Activated CD4-positive, alpha-beta T cell treated with anti-CD3 and anti-CD28 coated beads, Interleukin-10, Interleukin-2, amounts not matched to agents 100 ng/mL and 50 ng/mL, durations not matched to agents 16 hours and 8 hours (primary cell): Measurements from ENCODE around the gene LMO7.
"Not testable (repeated sequence)": the region's sequence is repeated elsewhere in the genome, so short reads cannot be mapped to it uniquely, and the experiment has no call there.

ENCODE experiments used
- DNase-seq: peaks from one replicate; pipeline ENCODE4 v3.0.0-alpha.2; 2020

LMO7 gene

DNA sequence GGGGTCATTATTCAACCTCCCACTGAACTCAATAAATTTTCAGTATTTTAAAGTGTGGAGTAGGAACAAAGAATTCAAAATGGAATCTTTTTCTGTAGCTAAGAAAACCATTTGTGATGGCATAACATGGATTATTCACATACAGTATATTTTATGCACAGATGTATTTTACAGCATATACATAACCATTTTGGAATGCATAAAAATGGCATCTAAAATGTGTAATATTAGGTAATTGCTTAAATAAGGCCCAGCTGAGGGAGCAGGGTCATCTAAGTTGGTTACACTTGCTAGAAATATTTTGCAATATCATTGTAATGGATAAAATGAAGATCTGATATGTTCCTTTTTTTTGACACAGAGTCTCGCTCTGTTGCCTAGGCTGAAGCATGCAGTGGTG lies 146.9 kb downstream of the LMO7 start:
- no peak for DNase-seq

DNA sequence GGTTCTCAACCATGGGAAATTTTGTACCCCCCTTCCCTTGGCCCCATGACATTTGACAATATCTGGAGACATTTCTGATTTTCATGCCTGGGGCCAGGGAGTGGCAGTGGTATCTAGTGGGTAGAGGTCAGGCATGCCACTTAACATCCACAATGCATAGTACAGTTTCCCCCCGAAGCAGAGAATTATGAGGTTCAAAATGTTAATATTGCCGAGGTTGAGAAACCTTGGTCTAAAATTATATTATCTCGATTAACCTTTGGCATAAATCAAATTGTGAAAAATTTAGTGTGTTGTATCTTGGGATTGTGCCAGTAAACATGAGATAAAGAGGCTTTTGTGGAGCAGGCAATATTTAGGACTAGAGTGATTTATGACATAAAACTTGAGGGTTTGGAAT lies 147.9 kb downstream of the LMO7 start:
- DNase-seq, result no peak

GRCh38 chr13:75785130-75785529 lies 149.0 kb downstream of the LMO7 start:
- DNase-seq, result no peak

GRCh38 chr13:75787249-75787928 lies 151.3 kb downstream of the LMO7 start:
- DNase-seq, result no peak

GRCh38 chr13:75788481-75788981 lies 152.4 kb downstream of the LMO7 start:
- DNase-seq, result no peak

DNA sequence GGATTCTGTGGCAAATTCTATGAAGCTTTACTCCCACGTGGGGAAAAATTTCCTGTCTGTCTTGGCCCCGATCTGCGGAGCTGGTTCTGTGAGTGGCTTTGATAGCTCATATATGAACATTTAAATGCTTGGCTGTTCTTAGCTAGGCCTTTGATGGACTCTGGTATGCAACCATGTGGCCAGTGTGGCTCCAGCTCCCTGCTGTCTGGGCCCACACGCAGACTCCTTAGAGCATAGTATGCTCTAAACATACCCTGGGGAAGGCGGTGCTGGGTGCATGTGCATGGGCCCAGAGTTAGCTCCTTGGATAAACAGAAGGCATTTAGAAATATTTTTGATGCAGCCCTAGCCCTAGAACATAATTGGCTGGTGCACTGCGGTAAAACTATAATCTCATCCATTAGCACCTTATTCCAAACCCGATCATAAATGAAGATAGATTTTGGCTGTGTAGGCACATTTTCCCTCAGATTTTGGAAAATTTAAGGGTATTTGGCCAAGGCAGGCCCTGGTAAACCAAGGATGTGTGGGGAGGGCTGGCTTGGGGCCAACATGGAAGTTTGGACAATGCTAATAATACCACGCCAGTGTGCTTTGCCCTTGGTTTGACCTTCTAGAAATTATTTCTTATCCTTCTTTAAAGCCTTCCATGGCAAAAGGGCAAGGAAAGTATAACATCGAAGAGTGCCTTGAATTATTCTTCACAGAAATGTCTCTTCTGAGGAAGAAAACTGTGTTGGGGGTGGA lies 153.5 kb downstream of the LMO7 start:
- no peak for DNase-seq

GRCh38 chr13:75790198-75790970 lies 154.3 kb downstream of the LMO7 start:
- no peak for DNase-seq

GRCh38 chr13:75792526-75793187 lies 156.5 kb downstream of the LMO7 start:
- no peak for DNase-seq

- DNase-seq, result not testable (repeated sequence)
These were observed 157.0 kb downstream of the LMO7 start for GRCh38 chr13:75793188-75793567.

DNA sequence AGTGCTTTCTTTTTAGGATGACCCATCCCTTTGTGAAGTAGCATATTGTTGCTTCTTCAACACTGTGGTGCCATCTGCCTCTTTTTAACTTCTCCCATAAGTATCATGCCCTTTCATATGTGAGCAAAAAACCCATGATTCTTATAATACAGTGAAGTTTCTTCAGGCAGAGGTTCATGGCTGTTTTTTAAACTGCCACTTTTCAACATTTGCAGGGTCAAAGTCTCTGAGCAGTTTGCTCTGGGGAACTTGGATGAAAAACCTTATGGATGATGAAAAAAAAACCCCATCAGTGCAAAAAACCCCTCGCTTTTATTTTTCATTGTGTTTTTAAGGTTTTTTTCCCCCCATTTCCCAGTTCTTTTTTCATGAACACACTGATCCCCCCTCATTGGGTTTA lies 158.5 kb downstream of the LMO7 start:
- DNase-seq, result no peak

DNA sequence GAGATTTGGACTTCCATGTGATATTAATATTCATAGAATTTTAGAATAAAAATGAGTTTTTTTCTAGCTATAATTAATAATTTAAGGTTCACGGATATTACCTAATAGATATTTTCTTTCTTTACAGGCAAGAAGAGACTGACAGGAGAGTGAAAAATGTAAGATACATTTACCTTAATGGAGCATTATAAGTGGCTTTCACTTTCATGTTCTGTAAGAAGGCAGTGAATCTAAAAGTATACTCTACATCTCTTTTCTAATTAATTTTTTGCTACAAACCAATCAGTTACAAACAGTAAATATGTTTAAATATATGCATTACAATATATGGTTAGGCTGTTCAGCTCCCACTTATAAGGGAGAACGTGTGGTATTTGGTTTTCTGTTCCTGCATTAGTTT lies 159.1 kb downstream of the LMO7 start:
- no peak for DNase-seq

- DNase-seq, result no peak
These were observed 160.7 kb downstream of the LMO7 start for GRCh38 chr13:75796825-75797224.

GRCh38 chr13:75797239-75797638 lies 161.1 kb downstream of the LMO7 start:
- no peak for DNase-seq

- DNase-seq, result no peak
These were observed 161.6 kb downstream of the LMO7 start for GRCh38 chr13:75797719-75798118.

DNA sequence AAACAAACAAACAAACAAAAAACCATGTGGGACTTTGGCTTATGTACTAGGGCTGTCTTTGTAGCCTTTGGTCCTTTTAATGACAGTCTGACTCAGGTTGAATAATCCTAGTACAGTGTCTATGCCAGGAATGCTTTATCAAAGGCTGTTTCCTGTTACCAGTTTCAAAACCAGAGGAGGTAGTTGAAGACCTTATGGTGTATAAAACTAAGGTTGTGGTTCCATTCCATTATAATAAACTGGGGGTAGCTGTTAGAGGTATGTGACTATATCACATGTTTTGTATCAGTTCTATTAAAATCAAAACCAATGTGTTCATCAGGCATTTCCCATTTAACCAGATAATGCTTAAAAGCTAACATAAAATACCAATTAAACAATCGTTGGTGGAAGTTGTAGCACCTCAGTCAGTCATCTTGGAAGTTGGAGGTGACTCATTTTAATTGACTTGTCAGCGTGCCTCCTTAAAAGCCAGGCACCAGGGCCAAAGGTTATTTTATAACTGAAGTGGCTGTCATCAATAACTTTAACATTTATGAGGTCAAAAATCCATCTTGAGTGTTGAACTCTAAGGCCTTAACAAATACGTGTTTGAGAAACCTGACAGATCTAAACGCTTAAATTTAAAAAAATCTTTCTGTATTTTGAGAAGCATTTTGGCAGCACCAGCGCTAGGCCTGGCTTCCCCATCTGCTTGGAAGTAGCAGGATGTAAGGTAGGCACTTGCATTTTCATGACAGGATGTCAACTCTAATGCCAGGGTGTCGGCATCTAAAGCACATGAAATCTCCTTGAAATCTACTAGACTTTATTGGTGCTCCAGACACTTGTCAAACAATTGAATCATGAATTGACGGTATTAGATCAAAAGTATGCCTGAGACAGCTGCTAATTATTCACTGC lies 162.5 kb downstream of the LMO7 start:
- DNase-seq, result peak; percentile 77

GRCh38 chr13:75800545-75800944 lies 164.4 kb downstream of the LMO7 start:
- DNase-seq, result no peak

DNA sequence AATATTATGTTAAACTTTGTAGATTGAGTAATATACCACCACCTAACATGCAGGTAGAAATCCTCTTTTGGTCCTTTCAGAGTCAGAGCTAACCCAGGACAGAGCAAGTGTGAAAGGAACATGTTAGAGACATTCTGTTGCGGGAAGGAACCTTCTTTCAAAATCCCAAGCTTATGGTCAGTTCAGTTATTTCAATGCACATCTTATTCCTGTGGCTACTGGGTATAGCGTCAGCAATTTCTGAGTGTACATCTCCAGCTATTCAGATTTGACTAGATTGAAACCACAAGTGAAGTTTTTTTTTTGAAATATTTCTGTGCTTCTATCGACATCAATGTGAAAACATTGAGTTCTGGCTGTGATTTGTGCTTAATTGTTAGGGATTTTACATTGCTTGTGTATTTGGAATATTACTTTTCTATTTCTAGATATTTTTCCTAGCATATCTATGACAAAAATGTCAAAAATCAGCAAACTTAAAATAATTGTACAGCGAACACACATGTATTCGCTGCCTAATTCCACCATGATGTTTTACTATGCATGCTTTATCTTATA lies 165.3 kb downstream of the LMO7 start:
- DNase-seq, result peak; percentile 41

DNA sequence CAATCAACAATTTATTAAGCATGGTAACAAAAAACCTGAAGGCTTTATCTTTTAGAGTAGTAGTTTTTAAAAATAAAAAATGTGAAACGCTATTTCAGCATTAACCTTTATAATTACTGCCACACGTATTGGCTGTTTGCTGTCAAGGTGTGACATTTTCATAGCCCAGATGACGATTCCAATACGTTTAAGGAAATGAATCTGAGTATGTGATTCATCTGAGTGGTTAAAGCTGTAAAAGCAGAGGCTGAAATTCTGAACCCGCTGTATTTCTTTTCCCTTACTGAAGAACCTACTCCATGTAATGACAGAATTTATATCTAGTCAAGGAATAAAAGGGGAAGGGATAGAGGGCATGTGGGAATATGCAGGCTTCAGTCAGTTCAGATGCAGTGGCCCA lies 166.0 kb downstream of the LMO7 start:
- peak; percentile 20 for DNase-seq

- peak; percentile 28 for DNase-seq
These were observed 167.1 kb downstream of the LMO7 start for GRCh38 chr13:75803164-75803611.

DNA sequence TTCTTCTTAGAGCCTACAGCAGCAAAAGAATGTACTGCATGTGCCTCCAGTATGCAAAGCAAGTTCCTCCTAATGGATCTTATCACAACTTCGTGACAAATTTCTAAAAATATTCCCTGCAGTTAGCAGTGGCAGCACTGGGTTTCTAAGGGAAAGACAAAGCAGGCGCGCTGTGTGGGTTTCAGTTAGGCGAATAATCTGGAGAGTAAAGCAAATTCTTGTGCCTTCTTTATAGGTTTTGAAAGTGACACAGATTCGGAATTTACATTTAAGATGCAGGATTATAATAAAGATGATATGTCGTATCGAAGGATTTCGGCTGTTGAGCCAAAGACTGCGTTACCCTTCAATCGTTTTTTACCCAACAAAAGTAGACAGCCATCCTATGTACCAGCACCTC lies 167.9 kb downstream of the LMO7 start:
- DNase-seq, result no peak

GRCh38 chr13:75804605-75805004 lies 168.5 kb downstream of the LMO7 start:
- no peak for DNase-seq

GRCh38 chr13:75806117-75806516 lies 170.0 kb downstream of the LMO7 start:
- DNase-seq, result no peak
